HCT116 (cell line): Measurements from ENCODE around the gene MTFR2. TPM values are rescaled to one million over a fixed set of nuclear protein-coding genes. Genes with fewer than 3 reads are reported as not detected.

ENCODE experiments used
- ATAC-seq: fragments of 200-7000 bp; cut with Tn5 transposase; 2 replicates; pipeline ENCODE4 v1.9.1; 2020; ENCODE audit warnings: mild to moderate bottlenecking, moderate library complexity
- BruUV-seq: library from RNA; stranded (reverse); fragments of 400-500 nt; replicated peaks from 2 replicates; lab custom pipeline; 2021; lab: Mats Ljungman, UMichigan
- CTCF ChIA-PET: fragments of 300-600 bp; sonication (Branson Sonifier 250); formaldehyde crosslinking; loops from one replicate; lab custom pipeline; 2021; ENCODE audit warnings: antibody characterized with exemption; lab: Charles Lee
- POLR2A ChIA-PET: fragments of 300-600, 350-600 bp; sonication (Branson Sonifier 250); formaldehyde crosslinking; loops from one replicate; lab custom pipeline; 2021; ENCODE audit warnings: antibody characterized with exemption; lab: Charles Lee
- RAD21 ChIA-PET, 2 experiments: fragments of 300-600 bp; sonication (Branson Sonifier 250); formaldehyde crosslinking; loops; one replicate each; lab custom pipeline; 2023; ENCODE audit warnings: low total read pairs in 2 of 2; ENCODE audit not compliant: uncharacterized antibody in 2 of 2, unreplicated experiment in 2 of 2, low non-redundant PET in 1 of 2; lab: Charles Lee
- DNase-seq: peaks from one replicate; pipeline ENCODE4 v3.0.0-alpha.2; 2010; ENCODE audit warnings: low read depth, low spot score
- H2AFZ ChIP-seq: fragments of 200-600 bp; shearing (Covaris generic), sonication (generic); 2 replicates; pipeline ENCODE4 v1.6.1; 2017; ENCODE audit warnings: low read depth, mixed run types, mixed read lengths, antibody characterized with exemption, low read length; ENCODE audit not compliant: poor library complexity, severe bottlenecking
- H3K27ac ChIP-seq: 2 replicates; pipeline ENCODE4 v1.5.1; 2012; ENCODE audit warnings: low read depth, low read length
- H3K27me3 ChIP-seq: fragments of 200-600 bp; sonication (generic); 2 replicates; pipeline ENCODE4 v1.6.1; 2016; ENCODE audit warnings: mixed run types, low read length, mixed read lengths; ENCODE audit not compliant: insufficient read depth
- H3K36me3 ChIP-seq, 2 experiments: fragments of 200-500 bp in 1 of 2; fragments of 200-600 bp in 1 of 2; sonication (Bioruptor generic) in 1 of 2; sonication (generic) in 1 of 2; 2 replicates each; pipeline versions ENCODE4 v1.5.1 to v1.6.1; 2014 to 2016; ENCODE audit warnings: low read length in 2 of 2, inconsistent platforms in 1 of 2, mixed read lengths in 1 of 2, mixed run types in 1 of 2; ENCODE audit not compliant: insufficient read depth in 2 of 2, control insufficient read depth in 1 of 2
- H3K4me1 ChIP-seq, 2 experiments: fragments of 200-600 bp in 1 of 2; sonication (generic) in 1 of 2; 2 replicates each; pipeline versions ENCODE4 v1.5.1 to v1.6.1; 2012 to 2017; ENCODE audit warnings: low read length in 2 of 2, inconsistent platforms in 1 of 2, mild to moderate bottlenecking in 1 of 2, mixed read lengths in 1 of 2, mixed run types in 1 of 2, moderate library complexity in 1 of 2; ENCODE audit not compliant: insufficient read depth in 2 of 2, control insufficient read depth in 1 of 2
- H3K4me2 ChIP-seq: fragments of 200-600 bp; sonication (generic); 2 replicates; pipeline ENCODE4 v1.6.1; 2017; ENCODE audit warnings: mixed run types, low read length, mixed read lengths
- H3K4me3 ChIP-seq, 2 experiments: fragments of 200-600 bp in 1 of 2; sonication (generic) in 1 of 2; replicated peaks in 1 of 2; 2 replicates each; pipeline ENCODE4 v1.5.1; 2011 to 2016; ENCODE audit warnings: low read length in 2 of 2, control low read depth in 1 of 2, low read depth in 1 of 2, mild to moderate bottlenecking in 1 of 2, mixed read lengths in 1 of 2, mixed run types in 1 of 2
- H3K79me2 ChIP-seq: fragments of 200-600 bp; sonication (generic); 2 replicates; pipeline ENCODE4 v1.6.1; 2017; ENCODE audit warnings: mild to moderate bottlenecking, mixed run types, low read length, moderate library complexity, mixed read lengths; ENCODE audit not compliant: insufficient read depth
- H3K9ac ChIP-seq: fragments of 200-600 bp; sonication (generic); 2 replicates; pipeline ENCODE4 v1.6.1; 2016; ENCODE audit warnings: low read length, mixed read lengths
- H3K9me2 ChIP-seq: fragments of 200-600 bp; sonication (generic), shearing (Covaris generic); 2 replicates; pipeline ENCODE4 v1.6.1; 2017; ENCODE audit warnings: mixed run types, mild to moderate bottlenecking, moderate library complexity; ENCODE audit not compliant: insufficient read depth
- H3K9me3 ChIP-seq, 2 experiments: fragments of 200-500 bp in 1 of 2; fragments of 200-600 bp in 1 of 2; sonication (Bioruptor generic) in 1 of 2; sonication (generic) in 1 of 2; 2 replicates each; pipeline ENCODE4 v1.6.1; 2014 to 2017; ENCODE audit warnings: low read length in 2 of 2, mixed read lengths in 2 of 2, inconsistent platforms in 1 of 2, low read depth in 1 of 2, mild to moderate bottlenecking in 1 of 2, mixed run types in 1 of 2, moderate library complexity in 1 of 2; ENCODE audit not compliant: control insufficient read depth in 1 of 2, insufficient read depth in 1 of 2
- H4K20me1 ChIP-seq: fragments of 200-600 bp; sonication (generic), shearing (Covaris generic); 2 replicates; pipeline ENCODE4 v1.6.1; 2017; ENCODE audit warnings: mixed run types, mild to moderate bottlenecking, moderate library complexity; ENCODE audit not compliant: insufficient read depth
- CBX3 ChIP-seq: IDR thresholded peaks from 2 replicates; pipeline ENCODE4 v1.6.1; 2012; ENCODE audit warnings: low read depth
- CEBPB ChIP-seq: IDR thresholded peaks from 2 replicates; pipeline ENCODE4 v1.6.1; 2012; ENCODE audit warnings: low read depth
- ELF1 ChIP-seq: IDR thresholded peaks from 2 replicates; pipeline ENCODE4 v1.6.1; 2012; ENCODE audit warnings: low read depth, borderline replicate concordance
- EZH2phosphoT487 ChIP-seq: fragments of 200-600 bp; IDR thresholded peaks from 2 replicates; pipeline ENCODE4 v1.6.1; 2018; ENCODE audit warnings: antibody characterized with exemption, borderline replicate concordance
- SP1 ChIP-seq: IDR thresholded peaks from 2 replicates; pipeline ENCODE4 v1.6.1; 2012; ENCODE audit warnings: low read depth
- TCF7L2 ChIP-seq: IDR thresholded peaks from 2 replicates; pipeline ENCODE4 v1.7.0; 2011; ENCODE audit warnings: borderline replicate concordance, inconsistent platforms; ENCODE audit not compliant: insufficient read depth, insufficient read length; ENCODE audit errors: extremely low read depth
- YY1 ChIP-seq: IDR thresholded peaks from 2 replicates; pipeline ENCODE4 v1.6.1; 2011; ENCODE audit warnings: low read length, low read depth, moderate library complexity, mild to moderate bottlenecking; ENCODE audit not compliant: insufficient replicate concordance; ENCODE audit errors: extremely low read depth
- ZFX ChIP-seq: fragments of 450-650 bp; IDR thresholded peaks from 2 replicates; pipeline ENCODE4 v1.6.1; 2017
- intact Hi-C: fragments of 100-400 bp; cut with micrococcal nuclease; formaldehyde crosslinking; loops from 2 replicates; pipeline ENCODE4 v1.10.0; 2022
- total RNA-seq: library from RNA; stranded (reverse); gene quantifications from one replicate; pipeline ENCODE4 v1.2.1, GENCODE V29; 2021; ENCODE audit not compliant: unreplicated experiment
- TF ChIP-seq, protein P1 (sequence below): IDR thresholded peaks from 2 replicates; pipeline ENCODE4 v1.6.1; 2012; ENCODE audit warnings: low read depth
- TF ChIP-seq, protein P2 (sequence below): IDR thresholded peaks from 2 replicates; pipeline ENCODE4 v1.6.1; 2012
- TF ChIP-seq, protein P3 (sequence below): IDR thresholded peaks from 2 replicates; pipeline ENCODE4 v1.6.1; 2012

MTFR2 gene
- total RNA-seq, 1 experiment from 2014 or later = 13.2 TPM

DNA sequence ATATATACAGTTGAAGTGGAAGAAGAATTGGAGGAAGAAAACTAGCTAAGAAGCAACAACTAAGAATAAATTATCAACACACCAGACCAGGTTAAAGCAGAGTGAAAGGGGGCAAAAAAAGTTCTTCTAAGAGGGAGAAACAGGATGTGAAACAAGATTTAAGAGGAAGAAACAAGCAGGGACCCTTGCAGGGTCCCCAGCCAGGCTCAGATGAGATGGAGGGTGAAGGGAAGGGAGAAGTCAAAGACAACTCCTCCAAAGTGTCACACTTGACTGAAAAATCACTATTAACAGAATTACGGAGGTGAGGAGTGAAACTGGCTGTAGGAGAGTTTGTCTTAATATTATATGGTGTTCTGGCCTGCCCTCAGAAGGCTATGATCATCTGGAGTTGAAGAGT, 65.4 kb downstream of the MTFR2 start:
- Histone ChIP-seq H3K27ac (no peak overlapping the region), H3K4me3 (no peak overlapping the region), H4K20me1 (no peaks in the 10 kb centered on the region), H3K9ac (no peak overlapping the region), H3K4me1 (no peaks in the 10 kb centered on the region), H3K27me3 (no peaks in the 10 kb centered on the region), H3K9me2 (no peaks in the 10 kb centered on the region), H3K79me2 (no peaks in the 10 kb centered on the region), H3K9me3 (no peaks in the 10 kb centered on the region), H2AFZ (no peak overlapping the region), H3K36me3 (no peaks in the 10 kb centered on the region), H3K4me2 (no peak overlapping the region)
- intact Hi-C loops = no loop called here
- ChIA-PET RAD21 (no interaction called here), CTCF (no interaction called here), POLR2A (no interaction called here)
- no peak for DNase-seq
- no TSS peak for BruUV-seq
- ATAC-seq = no peak
- no peak for TF ChIP-seq EZH2phosphoT487
- TF ChIP-seq ZFX = no peak
- TF ChIP-seq, protein P1, sequence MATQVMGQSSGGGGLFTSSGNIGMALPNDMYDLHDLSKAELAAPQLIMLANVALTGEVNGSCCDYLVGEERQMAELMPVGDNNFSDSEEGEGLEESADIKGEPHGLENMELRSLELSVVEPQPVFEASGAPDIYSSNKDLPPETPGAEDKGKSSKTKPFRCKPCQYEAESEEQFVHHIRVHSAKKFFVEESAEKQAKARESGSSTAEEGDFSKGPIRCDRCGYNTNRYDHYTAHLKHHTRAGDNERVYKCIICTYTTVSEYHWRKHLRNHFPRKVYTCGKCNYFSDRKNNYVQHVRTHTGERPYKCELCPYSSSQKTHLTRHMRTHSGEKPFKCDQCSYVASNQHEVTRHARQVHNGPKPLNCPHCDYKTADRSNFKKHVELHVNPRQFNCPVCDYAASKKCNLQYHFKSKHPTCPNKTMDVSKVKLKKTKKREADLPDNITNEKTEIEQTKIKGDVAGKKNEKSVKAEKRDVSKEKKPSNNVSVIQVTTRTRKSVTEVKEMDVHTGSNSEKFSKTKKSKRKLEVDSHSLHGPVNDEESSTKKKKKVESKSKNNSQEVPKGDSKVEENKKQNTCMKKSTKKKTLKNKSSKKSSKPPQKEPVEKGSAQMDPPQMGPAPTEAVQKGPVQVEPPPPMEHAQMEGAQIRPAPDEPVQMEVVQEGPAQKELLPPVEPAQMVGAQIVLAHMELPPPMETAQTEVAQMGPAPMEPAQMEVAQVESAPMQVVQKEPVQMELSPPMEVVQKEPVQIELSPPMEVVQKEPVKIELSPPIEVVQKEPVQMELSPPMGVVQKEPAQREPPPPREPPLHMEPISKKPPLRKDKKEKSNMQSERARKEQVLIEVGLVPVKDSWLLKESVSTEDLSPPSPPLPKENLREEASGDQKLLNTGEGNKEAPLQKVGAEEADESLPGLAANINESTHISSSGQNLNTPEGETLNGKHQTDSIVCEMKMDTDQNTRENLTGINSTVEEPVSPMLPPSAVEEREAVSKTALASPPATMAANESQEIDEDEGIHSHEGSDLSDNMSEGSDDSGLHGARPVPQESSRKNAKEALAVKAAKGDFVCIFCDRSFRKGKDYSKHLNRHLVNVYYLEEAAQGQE = no peak
- TF ChIP-seq CBX3 = no peak
- no peak for TF ChIP-seq TCF7L2
- no peak for TF ChIP-seq SP1
- TF ChIP-seq CEBPB = no peak
- no peak for TF ChIP-seq ELF1
- TF ChIP-seq, protein P2, sequence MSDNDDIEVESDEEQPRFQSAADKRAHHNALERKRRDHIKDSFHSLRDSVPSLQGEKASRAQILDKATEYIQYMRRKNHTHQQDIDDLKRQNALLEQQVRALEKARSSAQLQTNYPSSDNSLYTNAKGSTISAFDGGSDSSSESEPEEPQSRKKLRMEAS = no peak
- TF ChIP-seq, protein P3, sequence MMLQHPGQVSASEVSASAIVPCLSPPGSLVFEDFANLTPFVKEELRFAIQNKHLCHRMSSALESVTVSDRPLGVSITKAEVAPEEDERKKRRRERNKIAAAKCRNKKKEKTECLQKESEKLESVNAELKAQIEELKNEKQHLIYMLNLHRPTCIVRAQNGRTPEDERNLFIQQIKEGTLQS = no peak
- no peak for TF ChIP-seq YY1
